NCI-H446 (cell line): Measurements from ENCODE around the gene VAMP1.
"Not testable (repeated sequence)": the region's sequence is repeated elsewhere in the genome, so short reads cannot be mapped to it uniquely, and the experiment has no call there.

Source experiments
- DNase-seq, 2 experiments: peaks; one replicate each; lab custom pipeline; 2025; lab: John Stamatoyannopoulos, UW

Gene VAMP1

DNA sequence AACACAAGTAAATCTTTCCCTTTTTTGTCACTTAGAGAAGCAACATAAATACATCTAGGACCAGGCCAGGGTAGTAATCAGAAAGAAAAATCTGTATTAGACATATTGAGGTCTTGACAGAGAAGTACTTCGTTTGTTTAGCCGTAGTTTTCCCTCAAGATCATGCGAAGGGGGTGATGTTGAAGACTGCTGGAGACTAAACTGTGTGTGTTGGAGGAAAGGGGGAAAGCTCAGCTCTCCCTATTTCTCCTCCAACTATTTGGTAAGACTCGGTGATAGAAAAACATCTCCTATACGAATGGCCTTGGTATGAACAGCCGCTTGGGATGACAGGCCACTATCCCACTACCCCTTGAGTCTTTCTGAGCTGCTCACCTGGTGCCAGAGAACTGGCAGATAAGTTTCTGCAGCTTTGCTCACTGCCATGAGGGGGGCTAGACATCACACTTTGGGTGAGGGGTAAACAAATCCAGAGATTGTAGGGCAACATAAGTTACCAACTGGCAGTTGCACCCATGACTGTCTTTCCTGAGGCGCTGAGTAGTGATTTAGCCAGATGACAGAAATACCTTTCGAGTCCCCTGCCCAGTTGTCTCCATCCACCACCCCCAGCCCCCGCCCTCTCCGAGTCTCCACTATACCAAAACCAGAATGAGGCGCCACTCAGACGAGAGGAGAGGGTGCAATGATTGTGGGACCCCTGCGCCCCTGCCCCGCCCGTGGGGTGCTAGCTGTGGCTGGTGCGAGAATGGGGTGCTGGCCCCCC is 685 bp downstream of the VAMP1 start:
- no peak for DNase-seq

DNA sequence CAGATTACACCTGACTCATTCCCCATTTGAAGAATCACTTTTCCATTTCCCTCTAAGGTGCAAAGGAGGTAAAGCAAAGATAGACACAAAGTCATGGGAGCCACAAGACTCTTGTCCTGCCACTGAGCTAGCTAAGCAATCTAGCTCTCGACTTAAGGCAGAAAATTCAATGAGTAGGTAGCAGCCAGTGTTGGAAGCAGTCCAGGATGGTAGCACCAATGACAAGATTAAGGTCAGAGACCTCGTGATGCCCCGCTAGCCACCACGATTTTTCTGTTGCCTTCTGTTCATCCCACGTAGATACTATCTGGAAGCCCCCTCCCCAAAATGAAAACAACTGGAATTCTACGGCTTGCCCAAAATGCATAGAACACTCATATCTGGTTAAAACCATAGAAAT is 1.4 kb downstream of the VAMP1 start:
- DNase-seq = no peak

DNA sequence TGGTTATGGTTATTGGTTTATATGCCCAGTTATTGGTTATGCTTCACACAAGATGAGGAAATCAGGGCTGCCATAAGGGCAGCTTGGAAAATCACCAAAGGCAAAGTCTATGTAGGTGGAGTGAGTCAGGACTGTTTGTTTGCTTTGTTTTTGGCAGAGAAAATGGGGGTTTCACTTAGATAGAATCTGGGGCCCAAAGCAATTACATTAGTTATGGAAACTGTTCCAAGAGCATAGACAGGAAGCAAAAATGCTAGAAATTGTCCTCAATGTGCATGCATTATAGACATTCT is 2.2 kb downstream of the VAMP1 start:
- DNase-seq = no peak

DNA sequence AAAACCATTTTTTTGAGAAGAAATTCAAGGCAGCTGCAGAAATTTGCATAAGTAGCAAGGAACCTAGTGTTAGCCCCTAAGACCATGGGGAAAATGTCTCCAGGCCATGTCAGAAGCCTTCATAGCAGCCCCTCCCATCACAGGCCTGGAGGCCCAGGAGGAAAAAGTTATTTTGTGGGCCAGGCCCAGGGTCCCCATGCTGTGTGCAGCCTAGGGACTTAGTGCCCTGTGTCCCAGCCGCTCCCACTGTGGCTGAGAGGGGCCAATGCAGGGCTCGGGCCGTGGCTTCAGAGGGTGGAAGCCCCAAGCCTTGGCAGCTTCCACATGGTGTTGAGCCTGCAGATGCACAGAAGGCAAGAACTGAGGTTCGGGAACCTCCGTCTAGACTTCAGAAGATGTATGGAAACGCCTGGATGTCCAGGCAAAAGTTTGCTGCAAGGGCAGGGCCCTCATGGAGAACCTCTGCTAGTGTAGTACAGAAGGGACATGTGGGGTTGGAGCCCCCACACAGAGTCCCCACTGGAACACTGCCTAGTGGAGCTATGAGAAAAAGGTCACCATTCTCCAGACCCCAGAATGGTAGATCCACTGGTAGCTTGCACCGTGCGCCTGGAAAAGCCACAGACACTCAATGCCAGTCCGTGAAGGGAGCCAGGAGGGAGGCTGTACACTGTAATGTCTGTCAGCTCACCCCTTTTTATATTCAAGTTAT is 2.8 kb downstream of the VAMP1 start:
- DNase-seq = not testable (repeated sequence)

DNA sequence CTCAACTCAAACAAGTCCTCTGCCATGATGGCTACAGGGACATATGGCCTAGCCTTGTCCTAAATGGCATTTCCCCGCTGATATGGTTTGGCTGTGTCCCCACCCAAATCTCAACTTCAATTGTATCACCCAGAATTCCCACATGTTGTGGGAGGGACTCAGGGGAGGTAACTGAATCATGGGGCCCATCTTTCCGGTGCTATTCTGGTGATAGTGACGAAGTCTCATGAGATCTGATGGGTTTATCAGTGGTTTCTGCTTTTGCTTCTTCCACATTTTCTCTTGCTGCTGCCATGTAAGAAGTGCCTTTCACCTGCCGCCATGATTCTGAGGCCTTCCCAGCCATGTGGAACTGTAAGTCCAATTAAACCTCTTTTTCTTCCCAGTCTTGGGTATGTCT is 3.7 kb downstream of the VAMP1 start:
- DNase-seq = not testable (repeated sequence)

DNA sequence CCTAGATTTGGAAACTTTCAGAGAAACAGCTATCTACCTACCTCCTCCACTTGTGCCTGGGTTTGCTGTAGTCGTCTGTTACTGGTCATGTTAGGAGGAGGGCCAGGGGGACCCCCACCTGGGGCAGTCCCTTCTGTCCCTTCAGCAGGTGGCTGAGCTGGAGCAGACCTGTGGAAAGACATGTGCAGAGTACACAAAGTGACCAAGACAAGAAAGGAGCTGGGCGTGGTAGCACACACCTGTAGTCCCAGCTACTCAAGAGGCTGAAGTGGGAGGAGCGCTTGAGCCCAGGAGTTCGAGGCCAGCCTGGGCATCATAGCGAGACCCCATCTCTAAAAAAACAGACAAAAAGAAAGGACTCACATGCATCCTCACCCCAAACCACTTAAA is 4.3 kb downstream of the VAMP1 start:
- DNase-seq = no peak

DNA sequence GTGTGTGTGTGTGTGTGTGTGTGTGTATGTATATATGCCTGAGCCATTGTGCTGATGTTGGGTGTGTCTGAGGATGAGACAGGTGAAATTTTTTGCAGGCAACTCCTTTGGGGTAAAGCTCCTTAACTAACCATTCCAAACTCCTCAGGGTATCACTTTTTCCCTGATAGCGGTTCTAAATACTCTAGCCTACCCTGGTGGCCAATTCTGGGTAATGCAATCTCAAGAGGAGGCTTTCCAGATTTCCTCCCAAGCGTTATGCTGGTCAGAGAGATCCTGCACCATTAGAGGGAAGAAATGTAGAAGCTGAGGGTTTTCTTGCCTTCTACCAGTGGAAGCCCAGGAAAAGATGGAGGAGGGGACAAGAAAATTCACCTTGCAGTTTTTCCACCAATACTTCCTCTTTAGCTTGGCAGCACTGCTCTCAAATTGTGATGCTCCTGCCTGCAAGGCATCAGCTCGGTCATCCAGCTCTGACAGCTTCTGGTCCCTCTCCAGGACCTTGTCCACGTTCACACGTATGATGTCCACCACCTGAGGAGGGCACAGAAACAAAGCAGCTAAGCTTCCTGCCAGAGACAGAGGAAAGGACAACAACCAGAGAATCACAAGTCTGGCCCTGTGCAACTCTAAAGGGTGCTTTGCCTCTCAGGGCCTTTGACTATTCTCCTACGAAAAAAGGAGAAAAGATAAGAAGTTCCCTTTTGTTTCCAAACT is 4.9 kb downstream of the VAMP1 start:
- peak; percentile 31 to 66 for DNase-seq

DNA sequence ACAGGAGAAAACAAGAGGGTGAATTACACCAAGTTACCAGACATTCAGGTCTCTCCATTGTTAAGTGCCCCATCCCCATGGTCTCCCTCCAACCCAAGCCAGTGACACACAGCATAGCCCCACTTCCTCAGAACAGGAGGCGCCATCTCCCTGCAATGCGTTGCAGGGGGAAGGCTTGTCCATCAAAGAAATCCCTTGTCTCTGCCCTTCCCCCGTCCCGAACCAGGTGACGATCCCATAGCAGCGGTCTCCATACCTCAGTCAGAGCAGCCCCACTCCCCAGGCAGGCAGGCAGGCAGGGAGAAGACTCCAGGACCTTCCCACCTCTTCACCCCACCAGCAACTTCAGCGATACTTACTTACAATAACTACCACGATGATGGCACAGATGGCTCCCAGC is 5.9 kb downstream of the VAMP1 start:
- DNase-seq = no peak

DNA sequence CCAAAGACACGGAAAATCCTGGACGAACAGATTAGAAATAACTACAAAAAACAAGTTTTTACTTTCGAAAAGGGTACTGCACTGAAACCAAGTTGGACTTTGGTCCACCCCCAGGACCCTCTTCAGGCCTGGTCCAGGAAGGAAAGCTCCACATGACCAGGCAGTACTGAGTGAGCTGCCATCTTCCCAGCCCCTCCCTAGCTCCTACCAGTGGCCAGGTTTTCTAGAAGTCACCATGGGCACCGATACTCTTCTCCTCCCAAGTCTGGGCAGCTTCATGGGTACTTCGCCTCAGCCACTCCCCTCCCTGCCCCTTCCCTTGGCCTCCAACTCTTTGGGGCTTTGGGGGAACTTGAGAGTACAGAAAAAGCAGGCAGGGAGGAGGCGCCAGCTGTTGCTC is 6.6 kb downstream of the VAMP1 start:
- DNase-seq = no peak

DNA sequence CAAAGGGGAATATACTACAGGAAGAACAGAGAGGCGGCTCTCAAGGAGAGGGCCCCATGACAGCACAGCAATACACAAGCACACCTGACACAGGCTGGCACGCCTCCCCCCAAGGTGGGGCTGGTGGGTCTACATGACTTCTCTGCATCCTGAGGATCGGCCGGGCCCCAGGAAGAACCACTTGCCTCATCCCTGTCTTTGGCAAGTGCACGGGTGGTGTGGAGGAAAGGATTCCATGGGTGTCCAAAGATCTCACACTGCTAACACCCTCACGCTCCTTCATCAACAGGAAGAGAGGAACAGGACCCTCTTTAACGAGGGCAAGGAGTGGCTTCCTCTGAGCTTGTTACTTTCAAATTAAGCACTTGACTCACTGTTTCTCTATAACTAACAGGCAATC is 7.3 kb downstream of the VAMP1 start:
- DNase-seq = no peak

DNA sequence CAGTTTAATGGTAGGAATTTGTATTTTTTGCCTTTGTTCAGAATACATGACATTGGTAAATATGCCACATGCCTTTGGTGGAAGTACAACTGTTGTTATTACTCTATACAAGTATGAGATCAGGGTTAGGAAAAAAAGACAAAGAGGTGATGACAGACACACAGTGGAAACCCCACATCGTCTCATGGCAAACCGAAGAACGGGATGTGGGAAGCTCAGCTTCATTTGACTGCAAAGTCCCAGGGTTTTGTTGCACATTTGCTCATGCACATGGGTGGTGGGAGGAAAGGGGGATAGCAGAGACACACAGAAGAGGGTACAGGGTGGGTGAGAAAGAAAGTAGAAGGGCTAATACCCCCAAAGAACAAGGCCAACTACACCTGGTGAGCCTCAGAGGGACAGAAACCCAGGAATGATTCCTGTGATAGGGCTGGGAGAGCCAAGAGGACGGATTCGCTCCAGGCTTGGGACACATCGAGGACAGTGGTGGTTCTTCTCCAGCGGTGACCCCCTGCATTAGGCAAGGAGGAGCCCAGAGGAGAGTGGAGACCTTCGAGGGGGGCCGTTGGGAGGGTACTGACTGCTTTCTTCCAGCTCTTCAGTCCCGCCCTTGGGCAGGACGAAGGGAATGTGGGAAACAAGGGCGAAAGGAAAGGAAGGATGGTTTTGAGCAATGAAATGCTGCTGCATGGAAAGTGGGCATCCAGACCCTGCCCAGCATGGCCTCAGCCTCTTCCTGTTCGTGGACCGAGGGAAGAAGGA is 8.1 kb downstream of the VAMP1 start:
- DNase-seq = no peak

DNA sequence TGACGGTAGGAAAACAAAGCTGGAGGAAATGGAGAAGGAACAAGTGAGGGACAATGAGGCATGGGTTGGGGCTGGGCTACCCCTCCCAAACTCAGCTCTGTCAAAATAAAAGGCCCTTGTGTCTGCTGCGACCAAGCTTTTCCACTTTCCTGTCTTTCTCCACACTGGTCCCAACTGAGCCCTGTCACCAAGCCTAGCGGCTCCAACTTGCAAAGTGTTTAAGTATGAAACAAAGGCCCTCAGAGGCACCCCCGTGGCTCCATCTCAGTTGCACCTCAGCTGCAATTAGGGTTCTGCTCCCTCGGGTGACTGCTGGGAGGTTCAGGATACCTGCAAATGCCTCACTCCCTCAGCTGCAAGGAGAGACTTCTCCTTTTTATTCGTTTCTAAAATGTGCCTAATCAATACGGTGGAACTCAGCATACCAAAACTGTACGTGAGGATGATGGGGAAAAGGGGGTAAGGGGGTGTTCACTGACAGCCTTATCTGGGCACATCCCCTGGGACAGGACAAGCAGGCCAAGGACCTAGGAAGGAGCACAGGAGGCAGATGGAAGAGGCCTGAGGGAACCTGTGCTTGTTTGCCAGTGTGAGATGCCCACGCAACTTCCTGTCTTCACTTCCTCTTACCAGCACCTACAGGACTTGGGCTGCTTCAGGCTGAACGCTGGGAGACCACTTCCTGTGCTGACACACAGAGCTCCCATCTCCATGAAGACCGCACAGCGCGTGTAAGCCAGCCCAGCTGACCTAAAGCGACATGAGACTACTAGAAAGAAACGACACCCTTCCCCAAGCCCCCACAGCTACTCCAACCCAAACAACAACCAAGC is 8.9 kb downstream of the VAMP1 start:
- DNase-seq = no peak

DNA sequence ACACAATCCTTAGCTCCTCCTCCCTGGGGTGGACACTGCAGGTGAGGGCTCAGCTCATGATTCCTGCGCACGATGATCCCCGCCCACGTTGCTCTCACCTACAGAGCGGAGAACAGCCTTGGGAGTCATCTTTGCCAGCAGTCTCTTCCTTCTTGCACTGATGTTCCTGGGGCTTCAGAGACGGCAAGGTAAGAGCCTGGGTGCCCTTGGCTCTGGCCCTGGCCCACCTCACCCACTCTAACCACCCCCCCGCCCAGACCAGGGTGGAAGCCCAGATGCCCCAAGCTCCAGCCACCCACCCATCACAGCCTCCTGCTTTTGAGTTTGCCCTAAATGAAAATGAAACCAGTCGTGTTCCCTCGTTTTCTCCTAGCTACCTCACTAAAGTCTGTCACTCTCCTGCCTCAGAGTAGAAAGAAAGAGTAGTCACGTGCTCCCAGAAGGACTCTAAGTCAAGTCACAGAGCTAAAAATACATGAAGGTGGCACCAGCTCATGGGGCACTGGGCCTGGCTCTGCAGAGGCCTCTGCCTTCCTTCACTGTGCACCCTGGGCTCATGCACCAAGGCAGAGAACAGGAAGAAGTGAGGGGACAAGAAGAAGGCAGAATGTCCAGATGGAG is 9.6 kb downstream of the VAMP1 start:
- no peak for DNase-seq

DNA sequence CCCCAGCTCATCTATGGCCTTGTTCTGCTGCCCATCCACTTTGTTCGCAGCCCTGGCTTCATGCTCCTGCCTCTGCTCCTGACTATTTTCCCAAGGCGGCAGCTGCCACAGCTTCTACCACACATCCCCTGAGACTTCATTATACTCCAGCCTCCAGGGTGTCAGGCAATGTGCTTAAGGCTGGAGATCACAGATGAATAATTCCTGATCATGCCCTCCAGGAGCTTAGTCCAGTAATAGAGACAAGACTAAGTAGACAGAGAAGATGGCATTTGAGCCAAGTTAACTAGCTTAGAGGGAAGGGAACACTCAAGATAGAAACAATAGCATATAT is 11.5 kb downstream of the VAMP1 start:
- DNase-seq = no peak

DNA sequence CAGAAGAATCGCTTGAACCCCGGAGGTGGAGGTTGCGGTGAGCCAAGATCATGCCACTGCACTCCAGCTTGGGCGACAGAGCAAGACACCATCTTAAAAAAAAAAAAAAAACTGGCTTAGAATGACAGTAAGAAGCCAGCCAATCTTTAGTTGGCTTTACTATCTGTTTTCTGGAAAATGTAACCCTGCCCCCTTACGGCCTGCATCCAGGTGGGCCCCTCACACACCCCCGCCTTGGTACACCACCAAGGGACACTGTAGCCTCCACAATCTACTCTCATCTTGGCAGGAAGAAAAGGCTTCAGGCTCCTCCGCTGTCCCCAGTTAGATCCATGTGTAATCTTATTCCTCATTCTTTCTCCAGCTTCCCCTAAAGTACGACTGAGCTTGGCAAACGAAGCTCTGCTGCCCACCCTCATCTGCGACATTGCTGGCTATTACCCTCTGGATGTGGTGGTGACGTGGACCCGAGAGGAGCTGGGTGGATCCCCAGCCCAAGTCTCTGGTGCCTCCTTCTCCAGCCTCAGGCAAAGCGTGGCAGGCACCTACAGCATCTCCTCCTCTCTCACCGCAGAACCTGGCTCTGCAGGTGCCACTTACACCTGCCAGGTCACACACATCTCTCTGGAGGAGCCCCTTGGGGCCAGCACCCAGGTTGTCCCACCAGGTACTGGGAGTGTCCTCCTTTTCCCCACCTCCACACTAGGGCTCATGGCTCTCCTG is 12.0 kb downstream of the VAMP1 start:
- no peak for DNase-seq

DNA sequence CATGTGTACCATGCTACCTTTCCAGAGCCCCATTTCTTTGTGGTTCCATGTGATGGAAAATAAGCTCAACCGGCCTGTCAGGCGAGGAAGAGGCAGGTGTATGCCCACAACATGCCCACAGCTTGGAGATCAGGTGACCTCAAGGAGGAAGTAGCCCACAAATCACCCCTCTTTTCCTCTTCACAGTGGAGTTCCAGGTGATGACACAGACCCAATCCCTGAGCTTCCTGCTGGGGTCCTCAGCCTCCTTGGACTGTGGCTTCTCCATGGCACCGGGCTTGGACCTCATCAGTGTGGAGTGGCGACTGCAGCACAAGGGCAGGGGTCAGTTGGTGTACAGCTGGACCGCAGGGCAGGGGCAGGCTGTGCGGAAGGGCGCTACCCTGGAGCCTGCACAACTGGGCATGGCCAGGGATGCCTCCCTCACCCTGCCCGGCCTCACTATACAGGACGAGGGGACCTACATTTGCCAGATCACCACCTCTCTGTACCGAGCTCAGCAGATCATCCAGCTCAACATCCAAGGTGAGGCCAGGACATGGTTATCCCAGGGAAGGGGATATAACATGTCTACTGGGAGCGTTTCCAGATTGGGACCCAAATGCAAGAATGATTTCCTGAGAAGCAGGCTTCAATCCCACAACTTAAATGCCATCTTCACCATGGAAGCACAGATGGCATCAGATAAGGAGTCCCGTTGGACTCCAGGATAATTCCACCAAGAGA is 13.1 kb downstream of the VAMP1 start:
- no peak for DNase-seq

DNA sequence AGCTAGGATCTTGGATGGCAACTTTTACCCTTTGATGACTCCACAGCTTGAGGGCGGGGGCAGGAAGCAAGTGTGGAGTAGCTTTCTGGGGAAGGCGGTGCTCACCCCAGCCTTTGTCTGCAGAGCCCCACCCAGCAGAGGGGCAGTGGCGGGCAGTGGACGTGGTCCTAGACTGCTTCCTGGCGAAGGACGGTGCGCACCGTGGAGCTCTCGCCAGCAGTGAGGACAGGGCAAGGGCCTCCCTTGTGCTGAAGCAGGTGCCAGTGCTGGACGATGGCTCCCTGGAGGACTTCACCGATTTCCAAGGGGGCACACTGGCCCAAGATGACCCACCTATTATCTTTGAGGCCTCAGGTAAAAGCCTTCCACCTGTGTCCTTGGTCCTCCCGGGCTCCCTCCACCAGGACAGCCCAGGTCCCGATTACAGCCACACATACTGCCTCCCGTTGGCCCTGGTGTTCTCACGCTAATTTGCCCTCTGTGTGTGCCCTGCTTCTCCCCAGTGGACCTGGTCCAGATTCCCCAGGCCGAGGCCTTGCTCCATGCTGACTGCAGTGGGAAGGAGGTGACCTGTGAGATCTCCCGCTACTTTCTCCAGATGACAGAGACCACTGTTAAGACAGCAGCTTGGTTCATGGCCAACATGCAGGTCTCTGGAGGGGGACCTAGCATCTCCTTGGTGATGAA is 17.4 kb downstream of the VAMP1 start:
- DNase-seq = no peak

DNA sequence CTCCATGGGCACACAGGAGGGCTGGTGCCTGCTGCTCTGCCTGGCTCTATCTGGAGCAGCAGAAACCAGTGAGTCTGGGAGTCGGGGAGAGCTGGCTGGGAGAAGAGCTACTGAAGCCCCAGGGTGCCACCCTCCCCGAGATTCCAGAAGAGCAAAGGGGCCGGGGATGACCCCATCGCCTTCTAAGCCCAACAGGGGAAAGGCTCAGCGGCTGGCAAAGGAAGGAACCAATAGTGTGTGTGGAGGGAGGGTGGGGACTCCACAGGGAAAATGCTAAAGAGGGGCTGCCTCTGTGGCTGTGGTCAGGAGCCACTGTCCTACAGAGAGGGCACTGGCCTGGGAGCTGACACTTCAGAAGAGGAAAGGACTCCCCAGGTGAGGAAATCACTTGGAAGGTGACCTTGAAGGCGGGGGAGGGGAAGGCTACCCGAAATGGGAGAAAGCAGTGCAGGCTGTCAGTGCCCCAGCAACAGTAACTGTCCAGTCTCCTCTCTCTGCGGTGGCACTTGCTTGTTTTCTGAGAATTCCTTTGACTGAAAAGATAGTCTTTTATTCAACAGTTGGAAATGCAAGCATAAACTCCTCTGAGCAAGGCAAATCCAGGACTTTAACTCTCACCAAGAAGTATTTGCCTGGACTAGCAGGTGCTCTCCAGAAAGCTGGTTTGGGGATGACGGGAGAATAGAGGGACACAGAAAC is 18.1 kb downstream of the VAMP1 start:
- no peak for DNase-seq
